ENCODE measurements around the gene IL17C.

IL17C gene

DNA sequence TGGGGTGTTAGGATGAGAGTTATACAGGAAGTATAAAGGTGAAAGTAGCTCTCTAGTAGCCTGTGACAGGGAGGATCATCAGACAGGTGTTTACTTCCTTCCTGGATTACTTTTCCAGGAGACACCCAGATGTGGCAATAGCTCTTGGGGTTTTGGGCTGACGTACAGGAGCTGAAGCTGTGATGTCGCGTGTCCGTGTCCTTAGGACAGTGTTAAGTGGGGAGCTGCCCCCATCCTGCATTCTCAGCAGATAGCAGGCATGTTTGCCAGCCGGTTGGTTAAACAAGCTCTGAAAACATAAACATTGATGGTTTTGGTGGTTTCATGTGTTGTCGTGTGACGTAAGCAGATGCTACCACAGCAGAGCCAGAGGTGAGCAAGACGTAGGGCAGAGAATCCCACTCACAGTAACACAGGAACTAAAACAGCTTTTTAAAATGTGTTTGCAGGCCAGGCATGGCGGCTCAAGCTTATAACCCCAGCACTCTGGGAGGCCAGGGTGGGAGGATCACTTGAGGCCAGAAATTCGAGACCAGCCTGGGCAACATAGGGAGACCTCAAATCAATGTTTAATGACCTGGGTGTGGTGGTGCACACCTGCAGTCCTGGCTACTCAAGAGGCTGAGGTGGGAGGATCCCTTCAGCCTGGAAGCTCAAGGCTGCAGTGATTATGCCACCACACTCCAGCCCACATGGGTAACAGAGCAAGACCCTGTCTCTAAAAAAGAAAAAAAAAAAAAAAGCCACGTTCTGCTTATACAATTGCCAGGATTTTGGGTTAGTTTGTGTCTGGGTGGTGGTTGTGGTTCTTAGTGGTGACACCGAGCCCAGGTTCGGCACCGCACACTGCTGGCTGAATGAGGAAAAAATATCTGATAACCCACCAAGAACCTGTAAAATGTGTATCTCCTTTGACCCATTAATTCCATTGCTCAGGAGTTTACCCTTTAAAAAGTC is 18.2 kb upstream of the IL17C start:
- Histone ChIP-seq H3K4me1 (ENCODE audit: control insufficient read depth, low read depth, low read length) (no peaks in the 10 kb centered on the region), H3K36me3 (ENCODE audit: control insufficient read depth, low read depth, low read length) (peaks cover 35% of the 10 kb centered on the region), H3K9ac (ENCODE audit: low read length) (no peak overlapping the region), H3K9me3 (ENCODE audit: control insufficient read depth, low read depth, low read length) (no peaks in the 10 kb centered on the region), H3K27me3 (ENCODE audit: control insufficient read depth, insufficient read depth, low read length) (no peaks in the 10 kb centered on the region), H3K4me3 (ENCODE audit: low read length) (no peak overlapping the region), H3K27ac (ENCODE audit: low read length) (no peak overlapping the region)

DNA sequence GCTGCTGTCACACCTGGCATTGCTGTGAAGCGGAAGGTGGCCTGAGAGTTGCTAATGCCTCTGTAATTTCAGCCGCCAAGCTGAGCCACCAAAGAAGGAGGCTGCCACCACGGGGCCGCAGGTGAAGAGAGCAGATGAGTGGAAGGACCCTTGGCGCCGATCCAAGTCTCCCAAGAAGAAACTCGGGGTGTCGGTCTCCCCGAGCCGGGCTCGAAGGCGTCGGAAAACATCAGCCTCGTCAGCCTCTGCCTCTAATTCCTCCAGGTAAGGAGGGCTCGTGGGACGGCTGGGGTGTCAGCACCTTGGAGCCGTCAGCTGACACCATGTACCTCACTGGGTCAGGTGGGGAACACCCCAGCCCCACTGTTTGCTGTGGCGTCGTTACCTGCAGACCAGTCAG is 16.2 kb upstream of the IL17C start:
- Histone ChIP-seq H3K27me3 (ENCODE audit: control insufficient read depth, insufficient read depth, low read length) (no peaks in the 10 kb centered on the region), H3K36me3 (ENCODE audit: control insufficient read depth, low read depth, low read length) (peaks cover 46% of the 10 kb centered on the region), H3K9me3 (ENCODE audit: control insufficient read depth, low read depth, low read length) (no peaks in the 10 kb centered on the region), H3K27ac (ENCODE audit: low read length) (no peak overlapping the region), H3K4me1 (ENCODE audit: control insufficient read depth, low read depth, low read length) (no peaks in the 10 kb centered on the region), H3K4me3 (ENCODE audit: low read length) (no peak overlapping the region), H3K9ac (ENCODE audit: low read length) (no peak overlapping the region)

DNA sequence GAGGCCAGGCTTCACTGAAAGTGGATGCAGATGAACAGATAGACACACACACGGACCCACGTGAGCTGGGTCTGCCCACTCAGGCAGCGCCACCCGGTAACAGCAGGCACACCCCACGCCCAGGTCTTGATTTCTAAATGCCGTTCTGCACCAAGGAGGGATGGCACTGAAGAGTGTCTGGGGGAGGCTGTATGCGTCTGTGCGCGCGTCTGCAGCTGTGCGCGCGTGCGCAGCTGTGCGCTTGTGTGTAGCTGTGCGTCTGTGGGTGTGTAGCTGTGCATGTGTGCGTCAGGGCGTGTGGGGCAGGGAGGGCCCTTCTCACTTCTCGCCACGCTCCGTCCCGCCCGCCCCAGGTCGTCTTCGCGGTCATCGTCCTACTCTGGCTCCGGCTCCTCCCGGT is 15.5 kb upstream of the IL17C start:
- Histone ChIP-seq H3K27ac (ENCODE audit: low read length) (no peak overlapping the region), H3K4me3 (ENCODE audit: low read length) (no peak overlapping the region), H3K36me3 (ENCODE audit: control insufficient read depth, low read depth, low read length) (peaks cover 49% of the 10 kb centered on the region), H3K27me3 (ENCODE audit: control insufficient read depth, insufficient read depth, low read length) (no peaks in the 10 kb centered on the region), H3K4me1 (ENCODE audit: control insufficient read depth, low read depth, low read length) (no peaks in the 10 kb centered on the region), H3K9ac (ENCODE audit: low read length) (no peak overlapping the region), H3K9me3 (ENCODE audit: control insufficient read depth, low read depth, low read length) (no peaks in the 10 kb centered on the region)

DNA sequence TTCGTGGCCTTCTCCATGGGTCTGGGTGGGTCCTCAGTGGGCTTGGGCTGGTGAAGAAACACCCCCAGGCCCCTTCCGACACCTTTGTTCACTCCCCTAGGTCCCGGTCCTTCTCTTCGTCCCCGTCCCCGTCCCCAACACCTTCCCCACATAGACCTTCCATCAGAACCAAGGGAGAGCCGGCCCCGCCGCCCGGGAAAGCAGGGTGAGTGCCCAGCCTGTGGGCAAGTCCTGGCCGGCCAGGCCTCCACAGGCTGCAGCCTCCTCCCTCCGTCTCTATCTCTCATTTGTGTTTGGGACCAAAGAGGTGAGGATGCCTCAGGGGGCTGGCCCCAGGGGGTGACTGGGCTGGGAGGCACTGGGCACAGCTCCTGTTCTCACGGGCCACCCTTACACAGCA is 14.5 kb upstream of the IL17C start:
- peaks cover 46% of the 10 kb centered on the region for H3K36me3 ChIP-seq (ENCODE audit: control insufficient read depth, low read depth, low read length)
- H3K27me3 ChIP-seq (ENCODE audit: control insufficient read depth, insufficient read depth, low read length) = no peaks in the 10 kb centered on the region
- no peak overlapping the region for H3K4me3 ChIP-seq (ENCODE audit: low read length)
- H3K9me3 ChIP-seq (ENCODE audit: control insufficient read depth, low read depth, low read length) = no peaks in the 10 kb centered on the region
- H3K27ac ChIP-seq (ENCODE audit: low read length) = no peak overlapping the region
- H3K4me1 ChIP-seq (ENCODE audit: control insufficient read depth, low read depth, low read length) = no peaks in the 10 kb centered on the region
- H3K9ac ChIP-seq (ENCODE audit: low read length) = no peak overlapping the region

DNA sequence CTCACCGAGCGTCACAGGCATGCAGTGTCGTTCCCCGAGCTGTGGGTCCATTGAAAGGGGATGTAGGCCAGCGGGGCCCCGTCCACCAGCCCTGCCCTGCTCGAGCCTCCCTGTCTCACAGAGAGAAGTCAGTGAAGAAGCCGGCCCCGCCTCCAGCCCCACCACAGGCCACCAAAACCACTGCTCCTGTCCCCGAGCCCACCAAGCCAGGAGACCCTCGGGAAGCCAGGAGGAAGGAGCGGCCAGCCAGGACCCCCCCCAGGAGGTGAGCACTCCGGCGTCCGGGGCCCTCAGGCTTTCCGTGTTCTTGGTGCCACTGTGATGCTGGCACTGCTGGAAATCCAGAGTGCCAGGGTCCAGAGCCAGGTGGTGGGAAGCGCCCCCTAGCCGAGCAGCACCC is 13.9 kb upstream of the IL17C start:
- Histone ChIP-seq H3K27me3 (ENCODE audit: control insufficient read depth, insufficient read depth, low read length) (no peaks in the 10 kb centered on the region), H3K9me3 (ENCODE audit: control insufficient read depth, low read depth, low read length) (no peaks in the 10 kb centered on the region), H3K4me3 (ENCODE audit: low read length) (no peak overlapping the region), H3K27ac (ENCODE audit: low read length) (no peak overlapping the region), H3K9ac (ENCODE audit: low read length) (no peak overlapping the region), H3K36me3 (ENCODE audit: control insufficient read depth, low read depth, low read length) (peaks cover 46% of the 10 kb centered on the region), H3K4me1 (ENCODE audit: control insufficient read depth, low read depth, low read length) (no peaks in the 10 kb centered on the region)

DNA sequence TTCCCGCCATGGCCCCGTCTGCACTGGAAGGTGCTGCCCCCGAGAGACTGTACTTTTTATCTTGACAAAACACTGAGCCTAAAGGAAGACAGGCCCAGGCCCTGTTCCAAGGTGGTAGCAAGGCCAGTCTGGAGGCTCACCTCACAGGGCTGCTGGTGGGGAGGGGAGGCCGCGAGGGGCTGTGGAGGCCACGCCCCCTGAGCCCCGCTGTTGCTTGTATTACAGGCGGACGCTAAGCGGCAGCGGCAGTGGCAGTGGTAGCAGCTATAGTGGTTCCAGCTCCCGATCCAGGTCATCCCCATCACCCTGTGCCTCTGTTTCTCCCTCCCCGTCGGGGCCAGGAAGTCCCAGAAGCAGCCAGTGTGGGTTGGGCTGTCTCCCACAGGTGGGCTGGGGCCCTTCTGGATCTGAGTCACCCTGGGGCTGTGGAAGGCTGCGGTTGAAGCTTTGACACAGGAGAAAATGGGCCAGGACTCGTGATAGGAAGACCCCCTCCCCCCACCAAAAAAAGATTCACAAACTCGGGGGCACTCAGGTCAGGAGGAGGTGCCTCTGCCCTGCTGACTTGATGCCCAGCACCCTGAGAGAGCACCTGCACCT is 13.3 kb upstream of the IL17C start:
- Histone ChIP-seq H3K36me3 (ENCODE audit: control insufficient read depth, low read depth, low read length) (peaks cover 51% of the 10 kb centered on the region), H3K27me3 (ENCODE audit: control insufficient read depth, insufficient read depth, low read length) (no peaks in the 10 kb centered on the region), H3K4me1 (ENCODE audit: control insufficient read depth, low read depth, low read length) (no peaks in the 10 kb centered on the region), H3K27ac (ENCODE audit: low read length) (no peak overlapping the region), H3K4me3 (ENCODE audit: low read length) (no peak overlapping the region), H3K9me3 (ENCODE audit: control insufficient read depth, low read depth, low read length) (no peaks in the 10 kb centered on the region), H3K9ac (ENCODE audit: low read length) (no peak overlapping the region)

DNA sequence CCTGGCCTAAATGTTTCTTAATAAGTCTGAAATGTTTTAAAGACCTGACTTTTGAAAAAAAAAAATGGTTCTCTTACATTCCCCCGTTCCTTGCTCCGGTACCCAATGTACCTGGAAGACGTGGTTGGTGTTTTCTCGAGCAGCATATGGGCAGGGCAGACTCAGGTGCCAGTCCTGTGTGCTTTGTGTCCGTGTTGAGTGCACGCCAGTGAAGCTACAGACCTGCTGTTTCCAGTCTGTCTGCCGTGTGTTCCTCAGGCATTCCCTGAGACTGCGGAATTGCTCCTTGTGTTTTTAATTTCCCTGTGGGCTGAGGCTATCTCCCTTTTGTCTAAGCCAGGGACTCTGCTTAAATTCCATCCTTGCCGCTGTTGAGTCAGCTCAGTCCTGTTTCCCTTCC is 11.7 kb upstream of the IL17C start:
- Histone ChIP-seq H3K9ac (ENCODE audit: low read length) (no peak overlapping the region), H3K9me3 (ENCODE audit: control insufficient read depth, low read depth, low read length) (no peaks in the 10 kb centered on the region), H3K27me3 (ENCODE audit: control insufficient read depth, insufficient read depth, low read length) (no peaks in the 10 kb centered on the region), H3K4me1 (ENCODE audit: control insufficient read depth, low read depth, low read length) (no peaks in the 10 kb centered on the region), H3K4me3 (ENCODE audit: low read length) (no peak overlapping the region), H3K36me3 (ENCODE audit: control insufficient read depth, low read depth, low read length) (peaks cover 54% of the 10 kb centered on the region), H3K27ac (ENCODE audit: low read length) (no peak overlapping the region)

DNA sequence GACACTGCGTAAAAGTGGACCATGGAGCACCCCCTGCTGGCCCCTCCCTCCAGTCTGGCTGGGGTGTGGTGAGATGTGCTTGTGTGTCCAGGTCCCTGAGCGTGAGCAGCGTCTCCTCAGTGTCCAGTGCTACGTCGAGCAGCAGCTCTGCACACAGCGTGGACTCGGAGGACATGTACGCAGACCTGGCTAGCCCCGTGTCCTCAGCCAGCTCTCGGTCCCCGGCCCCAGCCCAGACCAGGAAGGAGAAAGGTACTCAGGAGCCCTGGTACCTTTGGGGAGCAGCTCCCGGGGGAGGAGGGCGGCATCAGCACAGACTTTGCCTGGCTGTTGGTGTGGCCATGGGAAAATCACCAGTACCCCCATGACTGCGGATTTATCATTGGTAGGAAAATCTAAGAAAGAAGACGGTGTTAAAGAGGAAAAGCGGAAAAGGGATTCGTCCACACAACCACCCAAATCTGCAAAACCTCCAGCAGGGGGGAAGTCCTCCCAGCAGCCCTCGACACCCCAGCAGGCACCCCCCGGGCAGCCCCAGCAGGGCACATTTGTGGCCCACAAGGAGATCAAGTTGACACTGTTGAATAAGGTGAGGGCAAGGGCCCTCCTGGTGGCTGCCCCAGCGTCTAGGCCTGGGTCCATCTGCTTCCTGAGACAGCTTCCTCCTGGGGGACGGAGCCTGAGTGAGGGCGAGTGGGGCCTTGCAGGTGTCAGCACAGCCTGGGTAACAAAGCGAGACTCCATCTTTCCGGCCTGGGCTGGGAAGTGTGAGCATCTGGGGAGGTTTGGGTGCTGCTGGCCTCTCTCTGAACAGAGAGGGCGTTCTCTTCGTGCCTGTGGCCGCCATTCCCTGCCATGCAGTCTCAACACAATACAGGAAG is 10.6 kb upstream of the IL17C start:
- no peak overlapping the region for H3K9ac ChIP-seq (ENCODE audit: low read length)

DNA sequence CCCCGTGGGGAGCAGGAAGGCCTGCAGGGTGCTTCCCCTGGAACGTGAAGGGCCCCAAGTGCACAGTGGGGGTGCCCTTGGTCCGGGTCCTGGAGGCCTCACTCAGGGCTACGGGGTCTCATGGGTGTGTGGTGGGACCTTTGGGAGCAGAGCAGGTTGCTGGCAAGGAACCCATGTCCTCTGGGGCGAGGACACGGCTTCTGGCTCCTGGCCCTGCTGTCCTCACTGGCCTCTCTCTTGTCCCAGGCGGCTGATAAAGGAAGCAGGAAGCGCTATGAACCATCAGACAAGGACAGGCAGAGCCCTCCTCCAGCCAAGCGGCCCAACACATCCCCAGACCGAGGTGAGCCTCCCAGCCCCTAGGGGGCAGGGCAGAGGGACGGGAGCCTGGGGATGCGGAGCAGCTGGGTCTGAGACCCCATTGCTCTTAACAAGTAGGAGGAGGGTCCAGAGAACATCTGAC is 9.8 kb upstream of the IL17C start:
- Histone ChIP-seq H3K9me3 (ENCODE audit: control insufficient read depth, low read depth, low read length) (no peaks in the 10 kb centered on the region), H3K9ac (ENCODE audit: low read length) (no peak overlapping the region), H3K4me1 (ENCODE audit: control insufficient read depth, low read depth, low read length) (no peaks in the 10 kb centered on the region), H3K27ac (ENCODE audit: low read length) (no peak overlapping the region), H3K36me3 (ENCODE audit: control insufficient read depth, low read depth, low read length) (peaks cover 38% of the 10 kb centered on the region), H3K27me3 (ENCODE audit: control insufficient read depth, insufficient read depth, low read length) (no peaks in the 10 kb centered on the region), H3K4me3 (ENCODE audit: low read length) (no peak overlapping the region)

More for the DNA sequence above, 10.6 kb upstream of the IL17C start:
- H3K27ac ChIP-seq (ENCODE audit: low read length) = no peak overlapping the region
- H3K4me3 ChIP-seq (ENCODE audit: low read length) = no peak overlapping the region
- H3K4me1 ChIP-seq (ENCODE audit: control insufficient read depth, low read depth, low read length) = no peaks in the 10 kb centered on the region
- no peaks in the 10 kb centered on the region for H3K27me3 ChIP-seq (ENCODE audit: control insufficient read depth, insufficient read depth, low read length)
- H3K36me3 ChIP-seq (ENCODE audit: control insufficient read depth, low read depth, low read length) = peaks cover 45% of the 10 kb centered on the region
- no peaks in the 10 kb centered on the region for H3K9me3 ChIP-seq (ENCODE audit: control insufficient read depth, low read depth, low read length)

DNA sequence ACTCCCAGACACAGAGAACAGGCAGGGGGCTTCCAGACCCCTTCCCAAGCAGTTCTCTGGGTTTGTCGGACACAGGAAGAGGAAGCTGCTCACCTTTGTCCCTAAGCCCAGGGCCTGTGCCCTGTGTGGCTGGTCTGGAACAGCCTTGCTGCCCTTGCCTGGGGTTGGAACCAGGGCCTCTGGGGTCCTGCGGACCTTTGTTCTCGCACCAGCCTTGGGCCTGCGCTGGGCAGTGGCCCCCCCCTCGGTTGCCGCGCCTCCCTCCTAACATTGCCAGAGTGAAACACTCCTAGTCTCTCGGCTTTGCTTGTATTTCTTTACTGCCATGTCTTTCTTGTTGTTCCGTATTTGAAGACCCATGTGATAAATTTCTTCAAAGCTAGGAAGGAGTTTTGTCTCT is 8.5 kb upstream of the IL17C start:
- Histone ChIP-seq H3K36me3 (ENCODE audit: control insufficient read depth, low read depth, low read length) (peaks cover 27% of the 10 kb centered on the region), H3K4me3 (ENCODE audit: low read length) (no peak overlapping the region), H3K27me3 (ENCODE audit: control insufficient read depth, insufficient read depth, low read length) (no peaks in the 10 kb centered on the region), H3K27ac (ENCODE audit: low read length) (no peak overlapping the region), H3K4me1 (ENCODE audit: control insufficient read depth, low read depth, low read length) (peaks cover 3% of the 10 kb centered on the region), H3K9me3 (ENCODE audit: control insufficient read depth, low read depth, low read length) (no peaks in the 10 kb centered on the region), H3K9ac (ENCODE audit: low read length) (no peak overlapping the region)

DNA sequence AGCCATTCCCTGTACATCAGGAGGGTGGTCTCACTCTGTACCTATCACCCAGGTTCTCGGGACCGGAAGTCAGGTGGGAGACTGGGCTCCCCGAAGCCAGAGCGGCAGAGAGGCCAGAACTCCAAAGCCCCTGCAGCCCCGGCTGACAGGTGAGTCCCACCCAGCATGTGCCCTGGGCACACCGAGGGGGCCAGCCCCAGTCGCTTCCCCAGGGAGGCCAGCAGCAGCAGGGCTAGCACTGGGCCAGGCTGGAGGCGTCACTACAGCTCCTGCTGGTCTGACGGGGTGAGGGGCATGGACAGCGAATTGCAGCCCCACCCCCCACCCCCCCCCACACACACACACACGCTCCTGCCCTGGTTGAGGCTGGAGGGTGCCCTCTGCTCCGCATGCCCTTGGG is 7.9 kb upstream of the IL17C start:
- Histone ChIP-seq H3K4me3 (ENCODE audit: low read length) (no peak overlapping the region), H3K27ac (ENCODE audit: low read length) (no peak overlapping the region), H3K4me1 (ENCODE audit: control insufficient read depth, low read depth, low read length) (peaks cover 3% of the 10 kb centered on the region), H3K27me3 (ENCODE audit: control insufficient read depth, insufficient read depth, low read length) (peaks cover 5% of the 10 kb centered on the region), H3K36me3 (ENCODE audit: control insufficient read depth, low read depth, low read length) (peaks cover 21% of the 10 kb centered on the region), H3K9ac (ENCODE audit: low read length) (no peak overlapping the region), H3K9me3 (ENCODE audit: control insufficient read depth, low read depth, low read length) (no peaks in the 10 kb centered on the region)

Measured in iPS-18a (cell line).